Body of pancreas (tissue), 4 donors: Measurements from ENCODE around the gene DPYD.

Source experiments
- CTCF ChIP-seq, 7 experiments: fragments of 450-650 bp in 4 of 7; fragments of 200-600 bp in 3 of 7; sonication (generic) in 3 of 7; IDR thresholded peaks; one replicate each; pipeline ENCODE4 v1.5.1; 2016 to 2019; ENCODE audit warnings: antibody characterized with exemption in 7 of 7
- POLR2A ChIP-seq, 3 donors: fragments of 450-650 bp; IDR thresholded peaks; one replicate each; pipeline ENCODE4 v1.6.1; 2016; ENCODE audit warnings: antibody characterized with exemption in 3 of 3, mild to moderate bottlenecking in 2 of 3

- TF ChIP-seq CTCF (IDR thresholded peaks at IDR 0.05) (no peak), POLR2A (IDR thresholded peaks at IDR 0.05) (no peak)
These were observed 456.5 kb downstream of the DPYD start for GRCh38 chr1:97464305-97464704.
